Trophoblast cell (in vitro differentiated cells and primary cell): ENCODE measurements around the gene TIGIT.

ENCODE experiments used
- DNase-seq, 2 donors: peaks; one replicate each; pipeline ENCODE4 v3.0.0-alpha.2; 2016
- H2AFZ ChIP-seq: 2 replicates; pipeline ENCODE4 v1.6.1; 2013; ENCODE audit warnings: low read length, moderate library complexity, mild to moderate bottlenecking; ENCODE audit not compliant: insufficient read depth, poor library complexity
- H2AK5ac ChIP-seq: 2 replicates; pipeline ENCODE4 v1.6.1; 2013; ENCODE audit warnings: mild to moderate bottlenecking, low read length
- H2BK120ac ChIP-seq: 2 replicates; pipeline ENCODE4 v1.6.1; 2013; ENCODE audit warnings: low read length, mild to moderate bottlenecking, moderate library complexity; ENCODE audit not compliant: insufficient read depth, poor library complexity
- H2BK12ac ChIP-seq: 2 replicates; pipeline ENCODE4 v1.6.1; 2013; ENCODE audit warnings: mild to moderate bottlenecking, low read length, moderate library complexity
- H2BK5ac ChIP-seq: 2 replicates; pipeline ENCODE4 v1.6.1; 2013; ENCODE audit warnings: low read length, low read depth, moderate library complexity, mild to moderate bottlenecking; ENCODE audit not compliant: poor library complexity
- H3K14ac ChIP-seq: 2 replicates; pipeline ENCODE4 v1.6.1; 2013; ENCODE audit warnings: mild to moderate bottlenecking, low read length
- H3K18ac ChIP-seq: 2 replicates; pipeline ENCODE4 v1.6.1; 2013; ENCODE audit warnings: mild to moderate bottlenecking, low read length
- H3K23ac ChIP-seq: 2 replicates; pipeline ENCODE4 v1.6.1; 2013; ENCODE audit warnings: low read length
- H3K27ac ChIP-seq: 2 replicates; pipeline ENCODE4 v1.5.1; 2013; ENCODE audit warnings: low read depth, mild to moderate bottlenecking, inconsistent platforms, low read length, moderate library complexity
- H3K27me3 ChIP-seq: 2 replicates; pipeline ENCODE4 v1.6.1; 2013; ENCODE audit warnings: inconsistent platforms, mild to moderate bottlenecking, low read length, moderate library complexity; ENCODE audit not compliant: insufficient read depth
- H3K36me3 ChIP-seq, 2 experiments: 1 replicate in 1 of 2; 2 replicates in 1 of 2; pipeline ENCODE4 v1.6.1; 2013; ENCODE audit warnings: low read length in 2 of 2, mild to moderate bottlenecking in 2 of 2, moderate library complexity in 1 of 2; ENCODE audit not compliant: insufficient read depth in 2 of 2, control insufficient read depth in 1 of 2
- H3K4ac ChIP-seq: 2 replicates; pipeline ENCODE4 v1.6.1; 2013; ENCODE audit warnings: low read depth, mild to moderate bottlenecking, low read length, moderate library complexity
- H3K4me1 ChIP-seq, 2 experiments: 1 replicate in 1 of 2; 2 replicates in 1 of 2; pipeline ENCODE4 v1.6.1; 2013; ENCODE audit warnings: low read length in 2 of 2, mild to moderate bottlenecking in 2 of 2, moderate library complexity in 1 of 2; ENCODE audit not compliant: insufficient read depth in 2 of 2, control insufficient read depth in 1 of 2
- H3K4me2 ChIP-seq: 2 replicates; pipeline ENCODE4 v1.6.1; 2013; ENCODE audit warnings: inconsistent platforms, mild to moderate bottlenecking, low read length, moderate library complexity
- H3K4me3 ChIP-seq: 2 replicates; pipeline ENCODE4 v1.5.1; 2013; ENCODE audit warnings: mild to moderate bottlenecking, low read depth, low read length, inconsistent platforms
- H3K79me1 ChIP-seq: one replicate; pipeline ENCODE4 v1.6.1; 2013; ENCODE audit warnings: low read length
- H3K79me2 ChIP-seq: 2 replicates; pipeline ENCODE4 v1.6.1; 2013; ENCODE audit warnings: low read length, mild to moderate bottlenecking; ENCODE audit not compliant: control insufficient read depth, insufficient read depth, poor library complexity
- H3K9ac ChIP-seq: 2 replicates; pipeline ENCODE4 v1.6.1; 2013; ENCODE audit warnings: mild to moderate bottlenecking, low read length
- H3K9me3 ChIP-seq: 2 replicates; pipeline ENCODE4 v1.6.1; 2013; ENCODE audit warnings: low read depth, mild to moderate bottlenecking, control low read depth, inconsistent platforms, low read length; ENCODE audit not compliant: insufficient read depth
- H4K12ac ChIP-seq: 2 replicates; pipeline ENCODE4 v1.6.1; 2013; ENCODE audit warnings: low read depth, mild to moderate bottlenecking, low read length, moderate library complexity
- H4K8ac ChIP-seq: 2 replicates; pipeline ENCODE4 v1.6.1; 2013; ENCODE audit warnings: low read depth, mild to moderate bottlenecking, low read length, moderate library complexity
- H4K91ac ChIP-seq: one replicate; pipeline ENCODE4 v1.6.1; 2013; ENCODE audit warnings: low read depth, mild to moderate bottlenecking, low read length, moderate library complexity
- WGBS: extraction: QIAGEN DNeasy Blood & Tissue Kit; methylation state at CpG from one replicate; pipeline ENCODE4 v1.1.7; 2013; ENCODE audit warnings: missing lambda C conversion rate; ENCODE audit not compliant: insufficient read length, insufficient coverage; ENCODE audit errors: extremely low coverage; 5-methylcytosine and 5-hydroxymethylcytosine counted together

TIGIT gene

GRCh38 chr3:114356066-114356465 lies 62.2 kb downstream of the TIGIT start:
- Histone ChIP-seq H3K27me3 (no peaks in the 10 kb centered on the region), H2AFZ (no peak overlapping the region), H2BK12ac (no peak overlapping the region), H3K14ac (no peak overlapping the region), H3K9me3 (peaks cover 8% of the 10 kb centered on the region), H3K79me2 (no peaks in the 10 kb centered on the region), H2BK120ac (no peak overlapping the region), H3K27ac (no peak overlapping the region), H3K18ac (no peak overlapping the region), H3K4me2 (no peak overlapping the region), H3K23ac (no peak overlapping the region), H2AK5ac (no peak overlapping the region), H3K4ac (no peak overlapping the region), H2BK5ac (no peak overlapping the region), H3K79me1 (no peaks in the 10 kb centered on the region), H3K4me1 (peaks cover 3 to 5% of the 10 kb centered on the region in 2 experiments), H3K36me3 (no peaks in the 10 kb centered on the region), H4K91ac (no peak overlapping the region), H3K9ac (no peak overlapping the region), H4K12ac (no peak overlapping the region), H4K8ac (no peak overlapping the region), H3K4me3 (no peak overlapping the region)
- WGBS: no CpG with 5 or more reads among the region's 4 CpGs
- no peak for DNase-seq

GRCh38 chr3:114356525-114356924 lies 62.7 kb downstream of the TIGIT start:
- no CpG with 5 or more reads among the region's 1 CpG for WGBS
- no peaks in the 10 kb centered on the region for H3K79me2 ChIP-seq
- no peaks in the 10 kb centered on the region for H3K79me1 ChIP-seq
- H3K4me1 ChIP-seq: peaks cover 3% of the 10 kb centered on the region in 2 experiments
- H3K9ac ChIP-seq: no peak overlapping the region
- H4K8ac ChIP-seq: no peak overlapping the region
- H4K12ac ChIP-seq: no peak overlapping the region
- H3K18ac ChIP-seq: no peak overlapping the region
- H3K36me3 ChIP-seq: no peaks in the 10 kb centered on the region
- H2AK5ac ChIP-seq: no peak overlapping the region
- no peak overlapping the region for H4K91ac ChIP-seq
- H2BK120ac ChIP-seq: no peak overlapping the region
- H2BK5ac ChIP-seq: no peak overlapping the region
- no peak overlapping the region for H3K14ac ChIP-seq
- H3K27ac ChIP-seq: no peak overlapping the region
- H2BK12ac ChIP-seq: no peak overlapping the region
- no peak overlapping the region for H3K4ac ChIP-seq
- no peak overlapping the region for H3K4me2 ChIP-seq
- H3K9me3 ChIP-seq: peaks cover 4% of the 10 kb centered on the region
- no peak overlapping the region for H3K23ac ChIP-seq
- no peaks in the 10 kb centered on the region for H3K27me3 ChIP-seq
- no peak overlapping the region for H2AFZ ChIP-seq
- no peak for DNase-seq
- H3K4me3 ChIP-seq: no peak overlapping the region
